Psoas muscle (tissue), 8 donors: ENCODE results near the gene ABLIM2. TPM values are rescaled to one million over a fixed set of nuclear protein-coding genes. Genes with fewer than 3 reads are reported as not detected.

Experiments used
- ATAC-seq, 4 donors: fragments of 200-7000 bp; cut with Tn5 transposase; one replicate each; pipeline ENCODE4 v1.9.1; 2020; ENCODE audit warnings: moderate library complexity in 3 of 4, mild to moderate bottlenecking in 2 of 4
- DNase-seq, 2 donors: peaks; one replicate each; pipeline ENCODE4 v3.0.0-alpha.2; 2020
- H3K27ac ChIP-seq: fragments of 200-600 bp; one replicate; pipeline ENCODE4 v1.8.0; 2022
- H3K27me3 ChIP-seq, 3 donors: fragments of 200-600 bp in 1 of 3; one replicate each; pipeline versions ENCODE4 v1.6.1 to v1.8.0; 2013 to 2022; ENCODE audit warnings: low read length in 2 of 3, mild to moderate bottlenecking in 2 of 3, moderate library complexity in 1 of 3; ENCODE audit not compliant: insufficient read depth in 3 of 3
- H3K36me3 ChIP-seq, 2 donors: fragments of 200-600 bp in 1 of 2; one replicate each; pipeline versions ENCODE4 v1.6.1 to v1.8.0; 2013 to 2022; ENCODE audit warnings: low read depth in 1 of 2, mild to moderate bottlenecking in 1 of 2, moderate library complexity in 1 of 2; ENCODE audit not compliant: insufficient read depth in 1 of 2
- H3K4me1 ChIP-seq: fragments of 200-600 bp; one replicate; pipeline ENCODE4 v1.8.0; 2022
- H3K4me3 ChIP-seq: fragments of 200-600 bp; one replicate; pipeline ENCODE4 v1.8.0; 2022; ENCODE audit warnings: mild to moderate bottlenecking
- H3K9me3 ChIP-seq: fragments of 200-600 bp; one replicate; pipeline ENCODE4 v1.8.0; 2022
- CTCF ChIP-seq: fragments of 200-600 bp; IDR thresholded peaks from one replicate; pipeline ENCODE4 v1.8.0; 2022; ENCODE audit warnings: antibody characterized with exemption
- WGBS, 3 donors: extraction: QIAGEN DNeasy Blood & Tissue Kit; methylation state at CpG; one replicate each; pipeline versions ENCODE4 v1.1.6 to v1.1.7; 2013; 5-methylcytosine and 5-hydroxymethylcytosine counted together
- intact Hi-C, 2 donors: fragments of 100-400 bp; cut with DNase I; formaldehyde crosslinking; loops; one replicate each; pipeline versions ENCODE4 v1.11.0 to v1.14.2; 2022
- polyA plus RNA-seq, 3 donors: library from polyadenylated mRNA; stranded (reverse); fragments of 200-250 nt; gene quantifications; one replicate each; pipeline ENCODE4 v1.2.3, GENCODE V29; 2013
- total RNA-seq, 4 donors: library from RNA; stranded (reverse); fragmentation: NEBNext Ultra II Directional in 2 of 4; extraction: Animal tissue kit (Norgen Biotek cat#: 25700) in 2 of 4; gene quantifications; one replicate each; pipeline versions ENCODE4 v1.2.1 to v1.2.4, GENCODE V29; 2021 to 2023
- donor health status: healthy with polysubstance abuse.
- donor health status: DM: no; HTN: no; CAD: no; lungs with moderate emphysema.
- donor health status: Bipolar disorder and iron deficiency.
- donor health status: healthy.
- donor health status: DM: yes; HTN: yes; CAD: no.
- donor health status: DM: no; HTN: no; CAD: no.
- donor health status: DM: no; HTN: no; CAD: no.
- donor health status: DM: yes; HTN: yes; CAD: no.

Gene ABLIM2
- total and polyA plus RNA-seq, 7 donors = 82.2 to 956 (median 292) TPM

GRCh38 chr4:8037150-8037769, 121.4 kb downstream of the ABLIM2 start:
- Histone ChIP-seq H3K27ac (no peak overlapping the region), H3K4me3 (no peak overlapping the region), H3K36me3 (peaks cover 0 to 81% of the 10 kb centered on the region in 2 donors), H3K4me1 (no peaks in the 10 kb centered on the region), H3K9me3 (no peaks in the 10 kb centered on the region), H3K27me3 (no peaks in the 10 kb centered on the region)
- 83 to 90% (median 84%) methylated on average over 7 of the region's 7 CpGs for WGBS, 3 donors
- peak in 1 of 2 donors; percentile 61 for DNase-seq
- peak; percentile 12 to 23 (median 16) for ATAC-seq
- no peak for TF ChIP-seq CTCF
- intact Hi-C loops = no loop called here

- H3K4me3 ChIP-seq = no peak overlapping the region
- H3K4me1 ChIP-seq = peaks cover 3% of the 10 kb centered on the region
- no peak for TF ChIP-seq CTCF
- intact Hi-C loops = no loop called here
- WGBS, 3 donors = 46 to 62% (median 48%) methylated on average over 13 of the region's 13 CpGs
- H3K9me3 ChIP-seq = no peaks in the 10 kb centered on the region
- H3K36me3 ChIP-seq = peaks cover 0 to 84% of the 10 kb centered on the region in 2 donors
- peak overlapping the region; percentile 46 for H3K27ac ChIP-seq
- ATAC-seq (peak; percentile 2 to 33 (median 8)), DNase-seq (no peak)
- no peaks in the 10 kb centered on the region for H3K27me3 ChIP-seq
These were observed 123.2 kb downstream of the ABLIM2 start for GRCh38 chr4:8035371-8035780.

GRCh38 chr4:8033829-8034528, 124.6 kb downstream of the ABLIM2 start:
- Histone ChIP-seq H3K4me3 (no peak overlapping the region), H3K27ac (no peak overlapping the region), H3K27me3 (no peaks in the 10 kb centered on the region), H3K9me3 (no peaks in the 10 kb centered on the region), H3K36me3 (peaks cover 0 to 84% of the 10 kb centered on the region in 2 donors), H3K4me1 (peaks cover 9% of the 10 kb centered on the region)
- ATAC-seq (no peak), DNase-seq (no peak)
- no peak for TF ChIP-seq CTCF
- WGBS, 3 donors = 80 to 86% (median 81%) methylated on average over 11 of the region's 11 CpGs
- intact Hi-C loops = no loop called here

GRCh38 chr4:8033067-8033755, 125.4 kb downstream of the ABLIM2 start:
- H3K27ac ChIP-seq = peak overlapping the region; percentile 30
- DNase-seq = no peak
- no peak for ATAC-seq

More at GRCh38 chr4:8033067-8033755, 125.4 kb downstream of the ABLIM2 start:
- Histone ChIP-seq H3K9me3 (no peaks in the 10 kb centered on the region), H3K4me1 (peaks cover 9% of the 10 kb centered on the region), H3K27me3 (no peaks in the 10 kb centered on the region), H3K36me3 (peaks cover 0 to 84% of the 10 kb centered on the region in 2 donors), H3K4me3 (no peak overlapping the region)
- TF ChIP-seq CTCF = no peak
- intact Hi-C loops = no loop called here
- WGBS, 3 donors = 80 to 85% (median 83%) methylated on average over 17 of the region's 17 CpGs
